ENCODE data around the gene TNFAIP8L1.

Gene TNFAIP8L1

GRCh38 chr19:4649392-4650047, 10.2 kb downstream of the TNFAIP8L1 start:
- no peak for DNase-seq (ENCODE audit: low read depth)

GRCh38 chr19:4650159-4650558, 10.8 kb downstream of the TNFAIP8L1 start:
- no peak for DNase-seq (ENCODE audit: low read depth)

- no peak for DNase-seq (ENCODE audit: low read depth)
These were observed 12.8 kb downstream of the TNFAIP8L1 start for GRCh38 chr19:4652075-4652474.

GRCh38 chr19:4653793-4654436, 14.6 kb downstream of the TNFAIP8L1 start:
- no peak for DNase-seq (ENCODE audit: low read depth)

- no peak for DNase-seq (ENCODE audit: low read depth)
These were observed 15.4 kb downstream of the TNFAIP8L1 start for GRCh38 chr19:4654437-4655361.

- DNase-seq (ENCODE audit: low read depth), result no peak
These were observed 16.8 kb downstream of the TNFAIP8L1 start for GRCh38 chr19:4656102-4656501.

GRCh38 chr19:4657262-4657661, 17.9 kb downstream of the TNFAIP8L1 start:
- DNase-seq (ENCODE audit: low read depth), result no peak

GRCh38 chr19:4657835-4658234, 18.5 kb downstream of the TNFAIP8L1 start:
- no peak for DNase-seq (ENCODE audit: low read depth)

- no peak for DNase-seq (ENCODE audit: low read depth)
These were observed 21.0 kb downstream of the TNFAIP8L1 start for GRCh38 chr19:4660181-4660791.

- no peak for DNase-seq (ENCODE audit: low read depth)
These were observed 21.7 kb downstream of the TNFAIP8L1 start for GRCh38 chr19:4660993-4661392.

GRCh38 chr19:4662020-4662695, 22.8 kb downstream of the TNFAIP8L1 start:
- DNase-seq (ENCODE audit: low read depth), result no peak

- DNase-seq (ENCODE audit: low read depth), result no peak
These were observed 23.5 kb downstream of the TNFAIP8L1 start for GRCh38 chr19:4662812-4663211.

- no peak for DNase-seq (ENCODE audit: low read depth)
These were observed 25.3 kb downstream of the TNFAIP8L1 start for GRCh38 chr19:4664642-4665041.

- DNase-seq (ENCODE audit: low read depth), result peak; percentile 91
These were observed 30.6 kb downstream of the TNFAIP8L1 start, which contains the start of gene MYDGF for GRCh38 chr19:4669723-4670480. MYDGF (minus strand) TSS chr19:4670342; CDS start chr19:4670334, 8 bp downstream.

GRCh38 chr19:4671185-4671851, 32.0 kb downstream of the TNFAIP8L1 start:
- DNase-seq (ENCODE audit: low read depth), result no peak

- no peak for DNase-seq (ENCODE audit: low read depth)
These were observed 33.9 kb downstream of the TNFAIP8L1 start for GRCh38 chr19:4673216-4673615.

- DNase-seq (ENCODE audit: low read depth), result no peak
These were observed 34.4 kb downstream of the TNFAIP8L1 start for GRCh38 chr19:4673726-4674125.

- no peak for DNase-seq (ENCODE audit: low read depth)
These were observed 36.0 kb downstream of the TNFAIP8L1 start for GRCh38 chr19:4675346-4675745.

- DNase-seq (ENCODE audit: low read depth), result no peak
These were observed 37.8 kb downstream of the TNFAIP8L1 start for GRCh38 chr19:4676955-4677731.
